ENCODE results near the gene ZDHHC13. TPM values are rescaled to one million over a fixed set of nuclear protein-coding genes. Genes with fewer than 3 reads are reported as not detected.
A peak's percentile ranks its signal among the peaks of the same experiment; 100 is the strongest.

ZDHHC13 gene
- total and polyA plus RNA-seq, 4 donors, result 1.2 to 8.2 (median 2.7) TPM

- Histone ChIP-seq H3K27me3 (ENCODE audit: control insufficient read depth in 4 of 4, insufficient read depth in 4 of 4, low read length in 3 of 4) (peaks cover 0 to 3% (median 0%) of the 10 kb centered on the region in 4 donors), H3K4me1 (ENCODE audit: control insufficient read depth in 4 of 4, insufficient read depth in 4 of 4, low read length in 3 of 4) (no peaks in the 10 kb centered on the region), H3K9ac (ENCODE audit: low read depth in 1 of 2, low read length in 2 of 2) (no peak overlapping the region), H3K9me3 (ENCODE audit: control insufficient read depth in 4 of 4, low read length in 3 of 4) (no peaks in the 10 kb centered on the region), H3K36me3 (ENCODE audit: control insufficient read depth in 4 of 4, insufficient read depth in 3 of 4, low read depth in 1 of 4, low read length in 3 of 4) (no peaks in the 10 kb centered on the region), H3K4me3 (ENCODE audit: low read depth in 1 of 3, low read length in 3 of 3) (no peak overlapping the region), H3K27ac (ENCODE audit: low read depth in 1 of 2, low read length in 2 of 2) (no peak overlapping the region)
- no peak for DNase-seq (ENCODE audit: low spot score)
- WGBS, result 76% methylated on average over 8 of the region's 8 CpGs
- TF ChIP-seq FOXA1 (IDR thresholded peaks at IDR 0.05) (no peak), RAD21 (IDR thresholded peaks at IDR 0.05) (no peak), HNF4G (IDR thresholded peaks at IDR 0.05) (no peak), SP1 (IDR thresholded peaks at IDR 0.05) (no peak), MAX (IDR thresholded peaks at IDR 0.05) (no peak), GABPA (IDR thresholded peaks at IDR 0.05 in 1 of 2, conservative IDR thresholded peaks at IDR 0.05 in 1 of 2) (no peak), NR2F2 (IDR thresholded peaks at IDR 0.05) (peak; percentile 26), CTCF (IDR thresholded peaks at IDR 0.05; ENCODE audit: low read depth, low read length, missing input control) (no peak), RXRA (IDR thresholded peaks at IDR 0.05) (no peak)
These were observed 29.3 kb upstream of the ZDHHC13 start for GRCh38 chr11:19087658-19088057.

GRCh38 chr11:19088791-19089190 lies 28.2 kb upstream of the ZDHHC13 start:
- WGBS, result 71% methylated on average over 4 of the region's 4 CpGs
- no peaks in the 10 kb centered on the region for H3K9me3 ChIP-seq (ENCODE audit: control insufficient read depth in 4 of 4, low read length in 3 of 4)
- DNase-seq (ENCODE audit: low spot score), result no peak
- peaks cover 0 to 3% (median 0%) of the 10 kb centered on the region in 4 donors for H3K27me3 ChIP-seq (ENCODE audit: control insufficient read depth in 4 of 4, insufficient read depth in 4 of 4, low read length in 3 of 4)
- no peak overlapping the region for H3K27ac ChIP-seq (ENCODE audit: low read depth in 1 of 2, low read length in 2 of 2)
- TF ChIP-seq TAF1 (conservative IDR thresholded peaks at IDR 0.05), result no peak
- no peak for TF ChIP-seq SP1 (IDR thresholded peaks at IDR 0.05)
- no peak for TF ChIP-seq EGR1 (IDR thresholded peaks at IDR 0.05; ENCODE audit: low read depth in 2 of 2)
- no peak for TF ChIP-seq NR2F2 (IDR thresholded peaks at IDR 0.05)
- no peak for TF ChIP-seq MAX (IDR thresholded peaks at IDR 0.05)
- TF ChIP-seq RAD21 (IDR thresholded peaks at IDR 0.05), result no peak
- no peak for TF ChIP-seq REST (IDR thresholded peaks at IDR 0.05)
- TF ChIP-seq GABPA (IDR thresholded peaks at IDR 0.05 in 1 of 2, conservative IDR thresholded peaks at IDR 0.05 in 1 of 2), result no peak
- no peak for TF ChIP-seq ATF3 (IDR thresholded peaks at IDR 0.05)
- TF ChIP-seq HNF4A (conservative IDR thresholded peaks at IDR 0.05), result no peak
- TF ChIP-seq CTCF (IDR thresholded peaks at IDR 0.05; ENCODE audit: low read depth, low read length, missing input control), result no peak
- TF ChIP-seq JUND (IDR thresholded peaks at IDR 0.05), result no peak
- no peak for TF ChIP-seq FOXA1 (IDR thresholded peaks at IDR 0.05)
- TF ChIP-seq RXRA (IDR thresholded peaks at IDR 0.05), result no peak
- TF ChIP-seq YY1 (IDR thresholded peaks at IDR 0.05), result no peak
- TF ChIP-seq ZBTB33 (IDR thresholded peaks at IDR 0.05), result no peak
- no peak for TF ChIP-seq HNF4G (IDR thresholded peaks at IDR 0.05)
- TF ChIP-seq FOXA2 (IDR thresholded peaks at IDR 0.05), result no peak
- H3K4me1 ChIP-seq (ENCODE audit: control insufficient read depth in 4 of 4, insufficient read depth in 4 of 4, low read length in 3 of 4), result no peaks in the 10 kb centered on the region
- H3K36me3 ChIP-seq (ENCODE audit: control insufficient read depth in 4 of 4, insufficient read depth in 3 of 4, low read depth in 1 of 4, low read length in 3 of 4), result no peaks in the 10 kb centered on the region
- no peak overlapping the region for H3K9ac ChIP-seq (ENCODE audit: low read depth in 1 of 2, low read length in 2 of 2)
- H3K4me3 ChIP-seq (ENCODE audit: low read depth in 1 of 3, low read length in 3 of 3), result no peak overlapping the region
